Omental fat pad (tissue), 4 donors: ENCODE results near the gene GPR27. TPM values are rescaled to one million over a fixed set of nuclear protein-coding genes. Genes with fewer than 3 reads are reported as not detected.

ENCODE experiments used
- ATAC-seq: fragments of 150-250 bp; one replicate; pipeline ENCODE4 v1.9.1; 2016; ENCODE audit warnings: mild to moderate bottlenecking, moderate library complexity; ENCODE audit not compliant: low FRiP score
- DNase-seq: peaks from one replicate; pipeline ENCODE4 v3.0.0-alpha.2; 2019; ENCODE audit warnings: low spot score
- CTCF ChIP-seq, 3 donors: fragments of 450-650 bp; IDR thresholded peaks; one replicate each; pipeline ENCODE4 v1.5.1; 2016 to 2017; ENCODE audit warnings: antibody characterized with exemption in 3 of 3, mild to moderate bottlenecking in 3 of 3, moderate library complexity in 2 of 3
- total RNA-seq, 4 donors: library from RNA; depleted of rRNA; stranded (reverse); fragments of >200 nt; gene quantifications; one replicate each; pipeline ENCODE4 v1.1.0, GENCODE V29; 2016

Gene GPR27
- total RNA-seq, 4 donors from 2014 or later, result 0.19 to 4.1 (median 0.84) TPM; not detected in 1

GRCh38 chr3:71791634-71792033, 38.0 kb downstream of the GPR27 start:
- TF ChIP-seq CTCF (IDR thresholded peaks at IDR 0.05), result no peak
- no peak for DNase-seq
- ATAC-seq, result no peak

- no peak for DNase-seq
- TF ChIP-seq CTCF (IDR thresholded peaks at IDR 0.05), result no peak
Measured at GRCh38 chr3:71796290-71796689, 42.6 kb downstream of the GPR27 start.

GRCh38 chr3:71797455-71797854, 43.8 kb downstream of the GPR27 start:
- ATAC-seq, result no peak
- no peak for DNase-seq
- no peak for TF ChIP-seq CTCF (IDR thresholded peaks at IDR 0.05)

More at GRCh38 chr3:71796290-71796689, 42.6 kb downstream of the GPR27 start:
- no peak for ATAC-seq

- no peak for DNase-seq
- no peak for ATAC-seq
- TF ChIP-seq CTCF (IDR thresholded peaks at IDR 0.05), result no peak
Measured at GRCh38 chr3:71800023-71800422, 46.4 kb downstream of the GPR27 start.

GRCh38 chr3:71801986-71802385, 48.3 kb downstream of the GPR27 start:
- no peak for ATAC-seq
- TF ChIP-seq CTCF (IDR thresholded peaks at IDR 0.05), result no peak
- no peak for DNase-seq

GRCh38 chr3:71803248-71803647, 49.6 kb downstream of the GPR27 start:
- ATAC-seq (no peak), DNase-seq (no peak)
- TF ChIP-seq CTCF (IDR thresholded peaks at IDR 0.05), result no peak

- TF ChIP-seq CTCF (IDR thresholded peaks at IDR 0.05), result no peak
- ATAC-seq (no peak), DNase-seq (no peak)
Measured at GRCh38 chr3:71805199-71805598, 51.5 kb downstream of the GPR27 start.
